AG04450 (cell line): ENCODE results near the gene ABL1. TPM values are rescaled to one million over a fixed set of nuclear protein-coding genes. Genes with fewer than 3 reads are reported as not detected.

Experiments used
- CTCF ChIA-PET: fragments of 300-600, 350-600 bp; formaldehyde crosslinking; extraction: SDS; loops from one replicate; lab custom pipeline; 2022; ENCODE audit warnings: antibody characterized with exemption, inconsistent platforms; lab: Charles Lee
- POLR2A ChIA-PET: fragments of 350-600 bp; formaldehyde crosslinking; extraction: SDS; loops from one replicate; lab custom pipeline; 2021; ENCODE audit warnings: antibody characterized with exemption, inconsistent platforms; lab: Yijun Ruan, JAX
- DNase-seq: peaks from one replicate; pipeline ENCODE4 v3.0.0-alpha.2; 2011; ENCODE audit warnings: low read depth, low spot score
- H3K27ac ChIP-seq: one replicate; pipeline ENCODE4 v1.5.1; 2012; ENCODE audit warnings: low read depth, low read length, control low read depth
- H3K27me3 ChIP-seq: one replicate; pipeline ENCODE4 v1.6.0; 2012; ENCODE audit warnings: low read length; ENCODE audit not compliant: control insufficient read depth, insufficient read depth
- H3K4me3 ChIP-seq: 2 replicates; pipeline ENCODE4 v1.5.1; 2011; ENCODE audit warnings: mild to moderate bottlenecking, low read depth, low read length, control low read depth
- H3K9me3 ChIP-seq: 2 replicates; pipeline ENCODE4 v1.5.1; 2012; ENCODE audit warnings: low read length; ENCODE audit not compliant: control insufficient read depth, insufficient read depth
- polyA plus RNA-seq: library from polyadenylated mRNA; depleted of rRNA; stranded (reverse); fragments of >200 nt; gene quantifications from 2 replicates; pipeline ENCODE4 v1.2.3, GENCODE V29; 2011
- TF ChIP-seq, protein P1 (sequence below): IDR thresholded peaks from 2 replicates; pipeline ENCODE4 v1.5.1; 2011; ENCODE audit warnings: low read depth, low read length, control low read depth, inconsistent platforms

ABL1 gene
- polyA plus RNA-seq, 1 experiment: 37.5 TPM

DNA sequence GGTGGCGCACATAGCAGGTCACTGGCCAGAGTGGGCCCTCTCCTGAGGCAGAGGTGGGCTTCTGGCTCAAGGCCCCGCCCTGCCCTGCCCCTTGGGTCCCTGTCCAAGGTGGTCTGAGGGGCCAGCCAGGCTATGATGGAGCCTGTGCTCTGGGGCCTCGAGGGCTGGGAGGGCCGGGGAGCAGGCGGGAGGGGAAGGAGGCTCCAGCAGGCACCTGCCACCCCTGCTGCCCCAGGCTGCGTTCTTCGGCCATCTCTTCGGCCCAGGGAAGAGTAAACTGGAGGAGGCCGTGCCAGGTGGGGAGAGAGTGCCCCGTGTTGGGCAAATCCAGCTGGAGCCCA is 89.4 kb downstream of the ABL1 start:
- no peak overlapping the region for H3K4me3 ChIP-seq
- H3K9me3 ChIP-seq: no peaks in the 10 kb centered on the region
- TF ChIP-seq, protein P1, sequence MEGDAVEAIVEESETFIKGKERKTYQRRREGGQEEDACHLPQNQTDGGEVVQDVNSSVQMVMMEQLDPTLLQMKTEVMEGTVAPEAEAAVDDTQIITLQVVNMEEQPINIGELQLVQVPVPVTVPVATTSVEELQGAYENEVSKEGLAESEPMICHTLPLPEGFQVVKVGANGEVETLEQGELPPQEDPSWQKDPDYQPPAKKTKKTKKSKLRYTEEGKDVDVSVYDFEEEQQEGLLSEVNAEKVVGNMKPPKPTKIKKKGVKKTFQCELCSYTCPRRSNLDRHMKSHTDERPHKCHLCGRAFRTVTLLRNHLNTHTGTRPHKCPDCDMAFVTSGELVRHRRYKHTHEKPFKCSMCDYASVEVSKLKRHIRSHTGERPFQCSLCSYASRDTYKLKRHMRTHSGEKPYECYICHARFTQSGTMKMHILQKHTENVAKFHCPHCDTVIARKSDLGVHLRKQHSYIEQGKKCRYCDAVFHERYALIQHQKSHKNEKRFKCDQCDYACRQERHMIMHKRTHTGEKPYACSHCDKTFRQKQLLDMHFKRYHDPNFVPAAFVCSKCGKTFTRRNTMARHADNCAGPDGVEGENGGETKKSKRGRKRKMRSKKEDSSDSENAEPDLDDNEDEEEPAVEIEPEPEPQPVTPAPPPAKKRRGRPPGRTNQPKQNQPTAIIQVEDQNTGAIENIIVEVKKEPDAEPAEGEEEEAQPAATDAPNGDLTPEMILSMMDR: no peak
- CTCF ChIA-PET: no interaction called here
- POLR2A ChIA-PET: interaction anchor here (0.6 kb wide), 1 partner anchor 78 kb away, joined by 5 read pairs; no protein-coding TSS in a partner anchor
- no peak overlapping the region for H3K27ac ChIP-seq
- peaks cover 3% of the 10 kb centered on the region for H3K27me3 ChIP-seq
- DNase-seq: no peak

DNA sequence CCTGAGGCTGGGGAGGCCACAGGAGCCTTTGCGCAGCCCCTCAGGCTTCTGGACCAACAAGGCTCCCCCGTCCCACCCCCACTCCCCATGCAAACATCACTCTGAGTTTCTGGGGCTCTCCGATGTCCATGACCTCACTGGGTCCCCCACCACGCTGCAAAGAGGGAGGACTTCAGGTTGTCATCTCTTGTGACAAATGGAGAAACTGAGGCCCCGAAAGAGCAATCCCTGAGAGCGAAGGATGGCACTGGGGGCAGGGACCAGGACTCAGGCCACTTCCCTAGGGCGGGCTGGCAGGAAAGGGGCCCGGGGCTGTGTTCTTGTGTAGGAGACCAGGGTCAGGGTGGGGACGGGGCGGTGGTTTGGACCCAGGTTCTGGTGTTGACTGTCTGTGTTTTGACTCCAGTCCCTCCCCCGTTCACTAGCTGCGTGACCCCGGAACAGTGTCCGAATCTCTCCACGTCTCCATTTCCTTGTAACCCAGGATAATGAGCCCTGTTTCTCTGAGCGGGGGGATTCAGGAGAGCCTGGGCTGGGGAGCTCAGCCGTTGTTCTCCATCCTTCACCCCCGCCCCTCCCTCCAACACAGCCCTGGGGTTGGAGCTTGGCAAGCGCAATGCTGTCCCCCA is 90.1 kb downstream of the ABL1 start:
- H3K4me3 ChIP-seq: no peak overlapping the region
- peaks cover 3% of the 10 kb centered on the region for H3K27me3 ChIP-seq
- no peak overlapping the region for H3K27ac ChIP-seq
- no peak for DNase-seq
- ChIA-PET POLR2A (interaction anchor here (0.6 kb wide), 1 partner anchor 79 kb away, joined by 5 read pairs; no protein-coding TSS in a partner anchor), CTCF (interaction anchor here (1.0 kb wide), 1 partner anchor 59 kb away, joined by 4 read pairs; no protein-coding TSS in a partner anchor)
- H3K9me3 ChIP-seq: no peaks in the 10 kb centered on the region
- TF ChIP-seq, protein P1: no peak

DNA sequence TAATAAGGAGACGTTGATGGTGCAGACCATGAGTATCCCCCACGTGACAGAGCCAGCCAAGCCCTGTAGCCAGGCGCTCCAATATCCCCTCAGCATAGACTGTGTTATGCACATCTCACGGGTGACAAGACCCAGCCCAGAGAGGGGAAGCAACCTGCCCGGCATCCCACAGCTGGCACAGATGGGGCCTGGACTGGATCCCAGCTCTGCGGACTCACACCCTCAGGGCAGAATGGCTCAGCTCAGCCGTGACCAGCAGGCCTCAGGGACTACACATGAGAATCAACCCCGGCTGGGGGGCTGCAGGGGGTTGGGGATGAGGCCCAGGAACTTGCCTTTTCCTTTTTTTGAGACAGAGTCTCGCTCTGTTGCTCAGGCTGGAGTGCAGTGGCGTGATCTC is 92.3 kb downstream of the ABL1 start:
- Histone ChIP-seq H3K27me3 (peaks cover 2% of the 10 kb centered on the region), H3K27ac (no peak overlapping the region), H3K4me3 (no peak overlapping the region), H3K9me3 (no peaks in the 10 kb centered on the region)
- TF ChIP-seq, protein P1: no peak
- POLR2A ChIA-PET: no interaction called here
- CTCF ChIA-PET: interaction anchor here (0.5 kb wide), 1 partner anchor 323 kb away, joined by 3 read pairs; no protein-coding TSS in a partner anchor
- DNase-seq: no peak

DNA sequence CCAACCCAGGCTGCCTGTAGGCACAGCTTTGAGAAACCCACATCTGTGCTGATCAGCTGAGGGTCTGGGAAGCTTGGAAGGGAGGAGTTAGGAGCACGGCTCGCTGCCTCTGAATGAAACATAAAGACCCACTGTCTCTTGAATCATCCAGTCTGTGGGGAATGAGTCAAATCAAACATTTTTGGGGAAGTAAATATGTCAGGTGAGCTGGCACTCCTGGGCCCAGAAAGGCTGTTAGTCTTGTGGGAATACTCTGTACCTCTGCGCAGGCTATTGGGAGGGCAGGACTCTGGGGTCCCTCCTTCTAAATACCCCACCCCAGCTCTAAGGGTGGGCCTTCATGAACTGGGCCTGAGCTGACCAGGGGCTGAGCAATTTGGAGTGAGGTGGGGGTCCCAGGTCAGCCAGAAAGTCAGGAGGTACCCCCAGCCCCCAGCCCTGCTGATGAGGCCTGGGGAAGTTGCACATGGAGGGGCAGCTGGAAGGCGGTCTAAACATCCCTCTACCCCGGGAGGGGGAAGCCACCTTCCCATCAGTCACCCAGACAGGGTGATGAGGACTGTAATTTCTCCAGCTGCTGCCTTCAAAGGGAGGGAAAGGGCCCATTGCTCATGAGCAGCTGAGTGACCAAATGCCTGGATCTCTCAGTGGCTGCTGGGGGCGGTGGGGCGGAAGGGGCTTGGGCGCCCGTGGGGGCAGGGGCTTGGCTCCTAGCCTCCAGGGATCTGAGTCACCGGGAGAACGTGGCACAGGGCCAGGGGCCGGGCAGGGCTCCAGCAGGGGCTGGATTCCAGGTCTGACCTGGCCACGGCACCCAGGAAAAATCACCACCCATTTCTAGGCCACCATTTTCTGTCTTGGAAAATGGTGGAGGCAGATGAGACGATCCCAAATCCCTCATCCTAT is 93.2 kb downstream of the ABL1 start:
- peak overlapping the region; percentile 65 for H3K27ac ChIP-seq
- no peak for DNase-seq
- no peak overlapping the region for H3K4me3 ChIP-seq
- no peaks in the 10 kb centered on the region for H3K9me3 ChIP-seq
- POLR2A ChIA-PET: interaction anchor here (0.8 to 1.4 kb wide), 2 partner anchors 15 to 18 kb away, joined by 3 to 5 read pairs; no protein-coding TSS in a partner anchor
- CTCF ChIA-PET: interaction anchor here (0.5 to 0.6 kb wide), 3 partner anchors 66 to 322 kb away, joined by 3 to 6 read pairs (median 3); no protein-coding TSS in a partner anchor
- H3K27me3 ChIP-seq: no peaks in the 10 kb centered on the region
- TF ChIP-seq, protein P1: no peak
